NCI-H1436 (cell line): ENCODE results near the gene SRSF9.
A peak's percentile ranks its signal among the peaks of the same experiment; 100 is the strongest.
"Not testable (repeated sequence)": the region's sequence is repeated elsewhere in the genome, so short reads cannot be mapped to it uniquely, and the experiment has no call there.

Experiments
- DNase-seq: peaks from one replicate; lab custom pipeline; 2025; lab: John Stamatoyannopoulos, UW

Gene SRSF9, protein sequence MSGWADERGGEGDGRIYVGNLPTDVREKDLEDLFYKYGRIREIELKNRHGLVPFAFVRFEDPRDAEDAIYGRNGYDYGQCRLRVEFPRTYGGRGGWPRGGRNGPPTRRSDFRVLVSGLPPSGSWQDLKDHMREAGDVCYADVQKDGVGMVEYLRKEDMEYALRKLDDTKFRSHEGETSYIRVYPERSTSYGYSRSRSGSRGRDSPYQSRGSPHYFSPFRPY

DNA sequence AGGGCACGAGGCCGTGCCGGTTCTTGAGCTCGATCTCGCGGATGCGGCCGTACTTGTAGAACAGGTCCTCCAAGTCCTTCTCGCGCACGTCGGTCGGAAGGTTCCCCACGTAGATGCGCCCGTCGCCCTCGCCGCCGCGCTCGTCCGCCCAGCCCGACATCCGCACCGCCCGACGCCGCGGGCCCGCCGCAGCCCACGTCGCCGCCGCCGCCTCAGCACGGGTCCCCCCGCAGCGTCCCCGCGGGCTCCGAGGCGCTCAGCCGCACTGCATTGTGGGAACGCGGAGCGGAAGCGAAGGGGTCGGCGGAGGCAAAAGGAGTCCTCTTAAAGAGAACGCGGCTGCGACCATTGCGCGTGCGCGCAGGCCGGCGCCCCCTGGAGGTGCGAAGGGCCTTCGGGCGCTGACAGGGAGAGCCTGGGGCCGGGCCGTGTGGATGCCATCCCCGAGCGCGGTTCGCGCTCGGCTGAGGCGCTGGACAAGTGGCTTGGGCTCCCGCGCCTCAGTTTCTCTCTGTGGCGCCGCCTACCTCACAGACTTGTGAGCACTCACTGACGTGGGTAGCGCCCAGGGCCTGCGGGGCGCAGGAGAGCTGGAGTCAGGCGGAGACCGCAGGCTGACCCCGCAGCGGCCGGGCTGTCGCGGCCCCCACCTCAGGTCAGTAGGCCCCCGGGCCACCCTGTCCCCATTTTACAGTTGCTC, at the start of gene SRSF9:
TSS of gene SRSF9 (minus strand) at position 299 of the 700 bp plus-strand sequence. CDS start at position 160, 139 bp downstream.
- DNase-seq, result peak; percentile 94

DNA sequence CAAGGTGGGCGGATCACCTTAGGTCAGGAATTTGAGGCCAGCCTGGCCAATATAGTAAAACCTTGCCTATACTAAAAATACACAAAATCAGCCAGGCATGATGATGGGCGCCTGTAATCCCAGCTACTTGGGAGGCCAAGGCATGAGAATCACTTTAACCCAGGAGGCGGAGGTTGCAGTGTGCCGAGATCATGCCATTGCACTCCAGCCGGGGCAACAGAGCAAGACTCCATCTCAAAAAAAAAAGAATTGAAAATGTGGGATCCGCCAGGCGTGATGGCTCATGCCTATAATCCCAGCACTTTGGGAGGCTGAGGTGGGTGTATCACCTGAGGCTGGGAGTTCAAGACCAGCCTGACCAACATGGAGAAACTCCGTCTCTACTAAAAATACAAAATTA, 49.8 kb upstream of the SRSF9 start:
- not testable (repeated sequence) for DNase-seq

DNA sequence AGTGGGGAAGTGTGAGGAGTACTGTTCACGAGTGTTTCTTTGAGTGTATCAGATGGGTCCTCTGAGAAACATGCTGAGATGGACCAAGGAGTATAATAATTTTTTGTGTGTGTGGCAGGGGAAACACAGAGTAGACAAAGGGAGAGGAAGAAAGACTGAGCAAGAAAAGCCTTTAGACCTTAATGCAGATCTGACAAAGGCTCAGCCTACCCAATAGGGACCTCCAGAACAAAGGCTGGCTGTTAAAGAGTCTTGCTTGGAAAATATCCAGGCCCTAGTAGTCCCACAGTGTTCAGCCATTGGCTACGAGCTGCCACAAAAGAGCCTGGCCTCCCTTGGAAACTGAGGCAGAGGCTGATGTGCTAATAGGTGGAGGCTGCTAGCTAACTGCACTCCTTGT, 45.9 kb upstream of the SRSF9 start:
- DNase-seq, result no peak

DNA sequence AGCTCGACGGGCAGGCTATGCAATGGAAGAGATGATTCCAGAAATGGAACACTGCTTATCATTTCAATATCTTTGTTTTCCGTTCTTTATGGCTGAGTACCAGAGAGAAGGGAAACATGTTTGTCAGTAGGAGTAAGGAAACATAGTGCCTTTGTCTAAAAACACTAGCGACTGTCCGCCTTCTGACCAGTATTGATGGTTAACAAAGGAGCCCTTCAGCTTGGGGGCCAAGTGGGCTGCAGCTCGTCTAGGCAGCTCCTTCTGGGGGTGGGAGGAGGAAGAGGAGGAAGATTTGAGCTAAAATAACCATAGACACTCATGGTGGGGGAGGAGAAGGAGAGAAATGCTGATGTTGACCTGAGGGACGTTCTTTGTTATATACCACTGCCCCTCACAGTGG, 44.5 kb upstream of the SRSF9 start:
- no peak for DNase-seq

DNA sequence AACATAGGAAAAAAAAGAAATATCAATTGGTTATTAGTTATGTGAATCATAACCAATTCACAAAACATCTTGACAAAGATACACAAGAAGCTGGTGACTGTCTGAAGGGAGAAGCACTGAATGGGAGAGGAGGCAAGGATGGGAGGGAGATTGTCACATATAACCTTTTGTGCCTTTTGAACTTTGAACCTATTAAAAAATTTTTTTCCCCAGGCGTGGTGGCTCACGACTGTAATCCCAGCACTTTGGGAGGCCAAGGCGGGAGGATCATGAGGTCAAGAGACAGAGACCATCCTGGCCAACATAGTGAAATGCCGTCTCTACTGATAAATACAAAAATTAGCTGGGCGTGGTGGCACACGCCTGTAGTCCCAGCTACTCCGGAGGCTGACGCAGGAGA, 39.0 kb upstream of the SRSF9 start:
- DNase-seq, result no peak

DNA sequence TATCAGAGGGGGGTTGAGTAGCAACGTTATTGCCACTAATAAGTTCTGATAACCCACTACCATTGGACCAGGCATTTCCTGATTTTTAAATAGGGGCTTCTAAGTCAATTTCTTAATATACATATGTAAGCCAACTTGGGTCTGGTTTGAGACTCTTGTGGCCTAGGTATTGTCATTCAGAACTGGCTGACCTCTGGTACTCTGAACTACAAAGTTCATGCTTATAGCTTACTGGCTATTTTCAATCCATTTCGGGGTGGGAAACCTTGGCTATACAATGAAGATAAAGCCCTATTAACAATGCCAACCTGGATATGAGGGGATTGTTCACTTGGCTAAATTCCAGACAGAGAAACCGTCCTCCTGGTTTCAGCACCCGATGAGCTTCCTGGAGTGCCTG, 35.0 kb upstream of the SRSF9 start:
- DNase-seq, result no peak

DNA sequence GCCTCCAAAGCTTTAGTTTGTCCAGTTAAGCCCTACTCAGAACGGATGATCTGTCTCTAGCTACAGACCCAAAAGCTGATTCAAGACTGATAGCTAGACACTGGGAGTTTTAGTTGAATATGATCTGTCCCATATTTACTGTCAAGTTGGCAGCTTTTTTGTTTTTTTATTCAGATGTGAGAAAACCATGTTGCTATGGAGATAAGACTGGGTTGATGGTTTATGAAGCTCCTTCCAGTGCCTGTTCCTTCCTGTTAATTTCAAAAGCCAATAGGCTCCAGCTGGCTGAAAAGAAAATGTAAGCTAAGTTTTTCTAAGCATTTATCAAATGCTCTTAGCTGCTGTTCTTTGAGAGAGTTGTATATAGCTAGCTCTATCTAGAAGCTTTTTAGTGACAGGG, 31.0 kb upstream of the SRSF9 start:
- DNase-seq, result no peak

DNA sequence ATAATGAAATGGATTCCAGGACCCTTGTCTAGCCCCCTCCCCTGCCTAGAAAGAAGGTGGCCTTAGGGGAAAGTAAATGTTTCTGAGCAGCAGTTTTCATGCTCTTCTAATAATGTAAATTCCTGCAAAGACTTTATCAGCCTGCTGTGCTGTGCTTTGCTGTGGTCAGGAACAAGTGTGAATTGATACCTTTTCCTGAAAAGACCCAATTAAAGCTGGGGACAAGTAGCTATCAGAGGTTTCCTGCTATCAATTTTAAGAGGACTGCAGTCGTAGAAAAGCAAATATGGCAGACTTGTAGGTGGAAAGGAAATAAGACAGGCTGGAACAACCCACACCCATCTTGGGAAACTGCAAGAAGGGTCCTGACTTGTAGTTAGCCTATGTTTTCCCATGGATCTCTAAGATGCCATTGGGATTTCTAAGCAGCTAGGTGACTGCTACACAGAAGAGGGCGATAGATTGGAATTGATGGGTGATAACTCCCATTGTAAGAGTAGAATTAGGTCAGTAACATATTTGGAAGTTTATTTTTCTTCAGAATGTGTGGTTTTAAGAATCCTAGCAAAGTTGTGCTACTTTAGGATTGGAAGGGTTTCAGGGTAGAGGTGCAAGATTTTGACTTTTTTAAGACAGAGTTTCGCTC, 29.4 kb upstream of the SRSF9 start:
- DNase-seq, result no peak

DNA sequence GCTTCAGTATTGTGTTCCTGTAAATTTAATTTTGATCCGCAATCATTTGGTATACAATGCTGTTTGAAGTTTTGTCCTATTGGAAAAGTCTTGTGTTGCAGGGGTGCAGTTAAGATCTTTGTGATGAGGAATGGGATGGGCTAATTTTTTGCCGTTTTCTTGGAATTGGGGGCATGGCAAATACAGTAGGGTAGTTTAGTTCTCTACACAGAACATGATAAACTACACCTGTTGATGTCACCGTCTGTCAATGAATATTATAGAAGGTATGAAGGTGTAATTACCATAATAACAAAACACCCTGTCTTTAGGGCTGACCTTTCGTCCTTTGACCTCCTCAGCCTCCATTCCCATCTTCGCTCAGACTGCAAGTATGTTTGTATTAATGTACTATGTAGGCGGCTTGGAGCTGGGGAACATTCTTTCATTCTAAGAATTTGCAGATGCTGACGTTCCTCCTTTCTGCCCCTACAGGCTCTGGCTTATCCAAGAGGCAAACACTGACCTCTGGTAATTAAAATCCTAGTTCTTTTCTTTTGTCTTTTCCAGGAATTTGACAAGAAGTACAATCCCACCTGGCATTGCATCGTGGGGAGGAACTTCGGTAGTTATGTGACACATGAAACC, 28.1 kb upstream of the SRSF9 start:
- DNase-seq, result no peak

DNA sequence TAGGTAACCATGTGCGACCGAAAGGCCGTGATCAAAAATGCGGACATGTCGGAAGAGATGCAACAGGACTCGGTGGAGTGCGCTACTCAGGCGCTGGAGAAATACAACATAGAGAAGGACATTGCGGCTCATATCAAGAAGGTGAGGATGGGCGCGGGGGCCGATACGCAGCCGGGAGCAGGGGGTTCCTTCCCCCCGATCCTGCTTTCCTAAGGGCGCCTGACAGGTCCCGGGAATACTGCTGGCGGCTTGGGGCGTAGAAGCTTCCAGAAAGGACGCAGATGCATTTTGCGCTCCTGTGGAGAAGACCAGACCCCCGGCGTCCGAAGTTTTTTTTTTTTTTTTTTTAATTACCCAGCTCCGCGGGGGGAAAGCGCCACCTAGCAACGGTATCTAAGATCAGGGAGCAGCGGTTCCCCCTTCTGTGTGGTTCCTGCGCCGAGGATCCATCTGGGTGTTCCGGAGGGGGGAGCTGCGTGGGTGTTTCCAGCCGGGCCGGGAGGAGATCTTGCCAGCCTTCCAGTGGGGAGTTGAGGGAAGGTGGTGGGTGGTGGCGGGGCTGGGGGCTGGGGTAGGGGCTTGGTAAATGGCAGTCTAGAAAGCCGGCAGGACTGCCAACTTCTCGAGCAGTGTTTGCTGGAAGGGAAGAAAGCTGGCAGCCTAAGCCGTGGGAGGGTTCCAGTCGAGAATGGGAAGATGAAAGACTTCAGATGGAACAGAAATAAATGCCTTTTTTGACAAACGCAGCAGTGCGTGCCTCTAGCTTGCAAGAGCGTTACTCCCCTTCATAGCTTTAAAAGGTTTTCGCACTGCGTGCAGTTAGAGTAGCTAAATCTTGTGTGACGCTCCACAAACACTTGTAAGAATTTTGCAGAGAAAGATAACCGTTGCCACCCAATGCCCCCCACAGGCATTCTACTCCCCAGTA, 27.1 kb upstream of the SRSF9 start:
- DNase-seq, result peak; percentile 21

DNA sequence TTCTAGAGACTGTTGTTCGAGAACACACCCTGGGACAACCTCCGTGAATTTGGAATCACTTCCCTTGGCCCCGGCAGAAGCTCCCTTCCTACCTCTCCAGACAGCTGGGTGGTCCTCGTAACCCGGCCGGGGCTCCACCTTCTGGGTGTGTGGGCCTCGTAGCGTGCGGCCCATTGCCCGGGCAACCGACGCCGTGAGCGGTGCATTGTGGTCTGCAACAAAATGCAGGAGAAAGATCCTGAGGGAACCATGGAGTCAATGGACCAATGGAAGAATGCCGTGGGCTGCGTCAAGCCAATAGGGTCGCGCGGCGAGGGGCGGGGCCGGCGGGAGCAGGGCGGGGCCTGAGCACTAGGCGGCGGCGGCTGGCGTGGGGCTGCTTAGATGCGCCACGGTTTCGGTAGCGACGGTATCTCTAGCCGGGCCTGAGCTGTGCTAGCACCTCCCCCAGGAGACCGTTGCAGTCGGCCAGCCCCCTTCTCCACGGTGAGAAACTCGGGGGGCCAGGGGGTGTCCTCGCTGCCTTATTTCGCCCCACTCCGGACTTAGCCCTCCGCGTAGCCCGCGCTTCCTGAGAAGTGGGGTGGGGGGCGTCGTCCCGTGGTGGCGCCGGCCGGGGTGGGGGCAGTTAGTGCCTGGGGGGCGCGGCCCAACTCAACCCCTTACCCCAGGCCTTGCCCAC, 26.3 kb upstream of the SRSF9 start, which contains the start of gene DYNLL1:
TSS of gene DYNLL1 (plus strand) at position 383 of the 682 bp plus-strand sequence. CDS start 309 bp downstream, outside the sequence.
- DNase-seq, result peak; percentile 95

DNA sequence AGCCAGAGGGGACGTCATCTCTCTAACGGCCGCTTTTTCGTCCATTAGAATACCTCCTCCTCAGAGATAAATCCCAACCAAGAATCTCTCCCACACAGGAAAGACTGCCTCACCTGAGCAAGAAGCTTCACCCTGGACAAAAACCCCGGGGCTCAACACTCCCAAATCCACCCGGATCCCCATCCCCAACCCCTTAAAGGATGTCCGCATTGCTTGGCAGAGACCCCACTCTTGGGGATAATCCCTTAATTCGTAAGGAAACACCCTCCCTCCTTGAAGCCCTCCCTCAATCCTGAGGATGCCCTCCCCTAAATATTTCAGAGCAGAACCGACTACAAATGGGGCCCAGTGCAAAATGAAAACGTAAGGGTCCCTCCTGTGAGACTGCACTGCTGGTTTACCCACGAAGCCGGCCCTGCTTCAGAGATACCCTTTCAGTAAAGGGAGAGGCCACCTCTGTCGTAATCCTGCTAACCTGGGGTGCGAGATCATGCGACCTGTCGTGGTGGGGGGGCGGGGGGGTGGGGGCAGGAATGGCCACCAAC, 25.7 kb upstream of the SRSF9 start:
- DNase-seq, result no peak

DNA sequence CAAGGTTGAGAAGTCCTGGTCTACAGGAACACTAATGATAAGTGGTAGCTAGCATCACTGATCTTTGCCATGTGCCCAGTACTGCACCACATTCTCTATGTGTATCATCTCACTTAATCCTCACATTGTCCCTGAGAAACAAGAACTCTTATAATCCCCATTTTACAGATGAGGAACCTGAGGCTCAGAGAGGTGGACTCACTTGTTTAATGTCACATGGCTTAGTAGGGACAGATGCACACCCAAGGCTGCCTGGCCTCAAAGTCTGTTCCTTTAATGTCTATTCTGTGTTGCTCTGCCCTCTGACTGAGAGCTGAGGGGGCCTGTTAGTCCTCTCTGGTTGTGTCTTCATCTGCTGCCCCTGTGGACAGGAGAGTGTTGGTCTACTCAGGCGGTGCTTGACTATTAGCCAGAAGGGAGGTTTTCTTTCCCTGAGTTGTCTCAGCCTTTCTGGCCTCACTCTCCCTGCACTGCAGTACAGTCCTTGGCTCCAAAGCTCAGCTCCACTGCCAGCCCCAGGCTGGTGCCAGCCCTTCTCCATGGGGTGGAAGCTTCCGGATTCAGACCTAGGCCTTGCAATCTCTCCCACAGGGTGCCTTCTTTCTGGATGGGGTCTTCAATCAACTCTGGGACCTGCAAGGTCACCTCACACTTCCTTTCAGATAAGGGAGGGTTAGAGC, 21.4 kb upstream of the SRSF9 start:
- DNase-seq, result no peak

DNA sequence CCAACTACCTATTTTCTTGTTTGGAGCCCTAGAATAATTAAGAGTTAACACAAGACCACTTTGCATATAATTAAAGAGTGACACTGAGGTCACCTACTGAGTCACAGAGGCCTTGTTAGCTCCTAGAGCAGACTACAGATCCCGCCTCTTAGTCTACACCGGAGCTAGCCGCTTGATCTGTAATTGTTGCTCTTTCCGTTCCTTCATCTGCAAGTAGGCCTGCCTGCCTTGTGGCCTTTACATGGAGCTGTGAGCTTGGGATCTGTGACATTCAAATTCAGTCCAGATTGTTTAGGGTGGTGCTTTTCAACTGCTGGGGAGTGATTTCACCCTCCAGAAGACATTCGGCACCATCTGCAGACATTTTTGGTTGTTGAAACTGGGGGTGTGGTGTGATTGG, 20.8 kb upstream of the SRSF9 start:
- DNase-seq, result no peak

DNA sequence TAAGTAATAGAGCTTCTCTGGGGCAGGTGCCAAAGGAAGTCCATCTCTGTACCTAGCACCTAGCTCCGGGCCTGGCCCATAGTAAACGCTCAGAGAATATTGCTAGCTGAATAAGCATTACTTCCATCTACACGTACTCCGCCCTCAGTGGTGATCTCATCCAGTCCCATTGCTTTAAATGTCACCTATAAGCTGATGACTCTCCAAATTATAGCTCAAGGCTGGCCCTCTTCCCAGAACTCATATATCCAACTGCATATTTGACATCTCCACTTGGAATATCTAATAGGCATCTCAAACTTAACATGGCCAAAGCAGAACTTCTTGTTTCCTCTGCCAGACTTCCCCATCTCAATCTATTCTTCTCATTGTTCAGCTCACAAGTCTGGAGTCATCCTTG, 19.5 kb upstream of the SRSF9 start:
- no peak for DNase-seq

DNA sequence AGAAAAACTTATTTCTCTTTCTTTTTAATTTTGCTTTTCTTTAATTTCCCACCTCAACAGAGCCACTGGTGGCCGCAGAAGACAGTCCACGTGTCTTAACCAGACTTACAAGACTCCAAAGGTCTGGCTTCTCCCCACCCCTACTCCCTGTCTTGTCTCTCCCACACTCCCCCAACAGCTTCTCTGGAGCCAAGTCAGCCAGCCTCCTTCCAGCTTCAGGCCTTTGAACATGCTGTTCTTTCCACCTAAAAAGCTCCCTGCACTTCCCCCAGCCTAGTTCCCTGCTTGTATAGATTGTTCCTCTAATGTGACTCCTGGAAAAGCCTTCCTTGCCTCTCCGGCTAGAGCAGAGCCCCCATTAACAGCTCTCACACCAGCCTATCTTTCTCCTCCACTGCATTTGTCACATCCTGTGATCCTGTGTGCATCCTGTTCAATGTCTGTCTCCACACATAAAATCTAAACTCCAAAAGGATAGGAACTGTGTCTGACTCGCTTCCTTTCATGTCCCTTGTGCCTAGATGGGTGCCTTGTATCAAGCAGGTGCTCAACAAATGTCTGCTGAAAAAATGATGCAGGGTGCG, 18.6 kb upstream of the SRSF9 start:
- DNase-seq, result no peak

DNA sequence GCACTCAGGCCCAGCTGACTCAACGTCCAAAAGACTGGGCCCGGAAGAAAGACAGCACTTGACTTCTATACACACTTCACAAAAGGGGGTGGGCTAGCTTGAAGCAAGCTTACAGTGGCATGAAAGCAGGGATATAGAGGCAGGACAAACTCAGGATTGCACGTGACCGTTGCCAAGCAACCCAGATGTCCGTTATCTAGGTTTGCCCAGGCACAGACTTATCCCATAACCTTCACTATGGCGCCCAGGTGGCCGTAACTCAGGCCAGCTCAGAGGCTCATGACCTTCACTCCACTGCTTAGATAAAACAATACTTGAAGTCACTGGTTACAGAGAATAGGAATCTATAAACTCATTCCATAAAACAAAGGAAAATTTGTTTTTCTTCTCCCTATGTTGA, 18.0 kb upstream of the SRSF9 start:
- DNase-seq, result not testable (repeated sequence)

DNA sequence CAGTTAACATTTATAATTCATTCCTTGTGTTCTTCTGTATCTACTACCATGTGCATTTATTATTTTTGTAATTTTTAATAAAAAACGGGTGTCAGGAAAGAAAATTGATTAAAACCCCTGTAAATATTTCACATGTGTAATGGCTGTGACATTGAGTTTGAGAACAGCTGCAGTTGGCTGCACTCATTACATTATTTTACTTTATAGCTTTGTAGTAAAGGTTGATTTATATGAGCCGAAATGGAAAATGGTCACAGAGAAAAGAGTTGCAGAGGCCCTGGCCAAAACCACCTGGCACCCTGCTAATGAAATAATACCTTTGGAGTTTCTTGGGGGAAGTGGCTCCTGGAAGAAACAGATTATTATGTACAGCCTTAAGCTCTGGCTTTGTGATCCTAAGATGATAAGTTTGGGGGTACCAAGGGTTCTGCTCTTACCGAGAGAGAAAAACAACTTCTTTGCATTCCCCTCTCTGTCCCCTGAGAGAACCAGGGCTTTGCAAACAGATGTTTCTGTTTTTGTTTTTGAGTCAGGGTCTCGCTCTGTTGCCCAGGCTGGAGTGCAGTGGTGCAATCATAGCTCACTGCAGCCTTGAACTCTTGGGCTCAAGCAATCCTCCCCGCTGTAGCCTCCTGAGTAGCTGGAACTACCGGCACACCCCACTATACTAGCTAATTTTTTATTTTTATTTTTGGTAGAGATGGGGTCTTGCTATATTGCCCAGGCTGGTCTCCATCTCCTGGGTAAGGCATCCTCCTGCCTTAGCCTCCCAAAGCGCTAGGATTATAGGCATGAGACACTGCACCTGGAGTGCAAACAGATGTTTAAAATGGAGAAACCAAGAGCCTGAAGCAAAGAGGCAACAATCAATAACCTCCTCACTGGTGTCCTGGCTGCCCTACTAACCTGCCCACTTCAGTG, 16.7 kb upstream of the SRSF9 start:
- no peak for DNase-seq

DNA sequence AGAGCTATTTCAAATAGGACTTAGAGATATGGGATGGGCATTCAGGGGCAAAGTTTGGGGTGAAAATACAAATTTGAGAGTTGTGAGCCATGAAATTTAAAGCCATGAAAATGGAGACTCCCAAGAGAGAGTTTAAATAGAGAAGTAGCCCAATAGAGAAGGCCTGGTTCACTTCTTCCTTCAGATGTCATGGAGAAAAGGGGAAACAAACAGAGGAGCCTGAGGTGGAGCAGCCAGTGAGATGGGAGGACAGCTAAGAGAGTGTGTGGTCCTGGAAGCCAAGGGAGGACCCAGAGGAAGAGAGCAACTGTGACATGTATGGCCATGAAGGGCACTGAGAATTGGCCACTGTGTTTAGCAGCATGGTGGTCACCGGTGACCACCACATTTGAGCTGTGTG, 14.1 kb upstream of the SRSF9 start:
- DNase-seq, result no peak
